Astrocyte (in vitro differentiated cells and primary cell): Measurements from ENCODE around the gene TMOD4.

Experiments used
- CTCF ChIP-seq: IDR thresholded peaks from 2 replicates; pipeline ENCODE4 v1.5.1; 2011; ENCODE audit warnings: low read depth, mild to moderate bottlenecking, inconsistent platforms, low read length, moderate library complexity; ENCODE audit not compliant: insufficient read depth
- EZH2 ChIP-seq: IDR thresholded peaks from 2 replicates; pipeline ENCODE4 v1.6.1; 2012; ENCODE audit warnings: mild to moderate bottlenecking, low read length, inconsistent platforms; ENCODE audit not compliant: insufficient read depth

- TF ChIP-seq CTCF: no peak
- no peak for TF ChIP-seq EZH2
These were observed 16.3 kb upstream of the TMOD4 start for GRCh38 chr1:151192047-151192446.
